CD14-positive monocyte (primary cell): ENCODE results near the gene GPI. TPM values are rescaled to one million over a fixed set of nuclear protein-coding genes. Genes with fewer than 3 reads are reported as not detected.

Experiments used
- DNase-seq, 3 donors: peaks; one replicate each; pipeline ENCODE4 v3.0.0-alpha.2; 2011 to 2022
- H2AFZ ChIP-seq: 2 replicates; pipeline ENCODE4 v1.6.0; 2012; ENCODE audit warnings: mild to moderate bottlenecking, low read depth, low read length, inconsistent platforms; ENCODE audit not compliant: insufficient read depth, poor library complexity, severe bottlenecking
- H3K27ac ChIP-seq, 2 donors: 1 replicate in 1 of 2; 2 replicates in 1 of 2; pipeline ENCODE4 v1.5.1; 2012 to 2013; ENCODE audit warnings: low read length in 2 of 2, control low read depth in 1 of 2, inconsistent platforms in 1 of 2, low read depth in 1 of 2, mild to moderate bottlenecking in 1 of 2
- H3K27me3 ChIP-seq, 2 donors: one replicate each; pipeline versions ENCODE4 v1.6.0 to v1.6.1; 2011 to 2013; ENCODE audit warnings: low read length in 2 of 2; ENCODE audit not compliant: control insufficient read depth in 2 of 2, insufficient read depth in 2 of 2
- H3K36me3 ChIP-seq, 2 donors: replicated peaks in 1 of 2; 1 replicate in 1 of 2; 2 replicates in 1 of 2; pipeline versions ENCODE4 v1.5.1 to v1.6.1; 2012 to 2013; ENCODE audit warnings: low read length in 2 of 2, control low read depth in 1 of 2, inconsistent platforms in 1 of 2, mild to moderate bottlenecking in 1 of 2; ENCODE audit not compliant: insufficient read depth in 2 of 2, control insufficient read depth in 1 of 2
- H3K4me1 ChIP-seq, 2 donors: 1 replicate in 1 of 2; 2 replicates in 1 of 2; pipeline versions ENCODE4 v1.5.1 to v1.6.1; 2012 to 2013; ENCODE audit warnings: low read length in 2 of 2, control low read depth in 1 of 2, inconsistent platforms in 1 of 2, mild to moderate bottlenecking in 1 of 2, moderate library complexity in 1 of 2; ENCODE audit not compliant: insufficient read depth in 2 of 2, control insufficient read depth in 1 of 2
- H3K4me2 ChIP-seq: replicated peaks from 2 replicates; pipeline ENCODE3; 2012; ENCODE audit warnings: low read length, moderate library complexity, mild to moderate bottlenecking; ENCODE audit not compliant: poor library complexity, severe bottlenecking; ENCODE audit errors: extremely low read depth
- H3K4me3 ChIP-seq, 3 experiments: fragments of 200-600 bp in 1 of 3; sonication (generic) in 1 of 3; replicated peaks in 1 of 3; 1 replicate in 2 of 3; 2 replicates in 1 of 3; pipeline ENCODE4 v1.5.1; 2011 to 2013; ENCODE audit warnings: low read length in 3 of 3, mild to moderate bottlenecking in 3 of 3, control low read depth in 2 of 3, low read depth in 2 of 3, inconsistent platforms in 1 of 3, moderate library complexity in 1 of 3
- H3K79me2 ChIP-seq: 2 replicates; pipeline ENCODE4 v1.6.0; 2012; ENCODE audit warnings: mild to moderate bottlenecking, control low read depth, inconsistent platforms, low read length, moderate library complexity; ENCODE audit not compliant: insufficient read depth
- H3K9ac ChIP-seq: 2 replicates; pipeline ENCODE4 v1.6.0; 2017; ENCODE audit warnings: low read length, mild to moderate bottlenecking; ENCODE audit not compliant: insufficient read depth, poor library complexity, severe bottlenecking
- H3K9me3 ChIP-seq, 2 donors: replicated peaks in 1 of 2; 1 replicate in 1 of 2; 2 replicates in 1 of 2; pipeline versions ENCODE4 v1.5.1 to v1.6.1; 2012 to 2013; ENCODE audit warnings: low read length in 2 of 2, control low read depth in 1 of 2; ENCODE audit not compliant: control insufficient read depth in 1 of 2, insufficient read depth in 1 of 2
- H4K20me1 ChIP-seq: 2 replicates; pipeline ENCODE4 v1.6.0; 2012; ENCODE audit warnings: mild to moderate bottlenecking, low read length, control low read depth, moderate library complexity; ENCODE audit not compliant: insufficient read depth
- H3K27ac Mint-ChIP-seq, 7 donors: one replicate each; pipeline ENCODE4 v1.8.0; 2020; ENCODE audit warnings: mild to moderate bottlenecking in 7 of 7, mixed read lengths in 7 of 7, moderate library complexity in 6 of 7, inconsistent platforms in 2 of 7
- H3K27me3 Mint-ChIP-seq, 3 donors: one replicate each; pipeline ENCODE4 v1.8.0; 2021 to 2022; ENCODE audit warnings: low read depth in 3 of 3, mild to moderate bottlenecking in 3 of 3, mixed read lengths in 3 of 3, moderate library complexity in 3 of 3, inconsistent platforms in 1 of 3
- H3K36me3 Mint-ChIP-seq, 2 donors: one replicate each; pipeline ENCODE4 v1.8.0; 2020; ENCODE audit warnings: mixed read lengths in 2 of 2, inconsistent platforms in 1 of 2, mild to moderate bottlenecking in 1 of 2
- H3K4me1 Mint-ChIP-seq: one replicate; pipeline ENCODE4 v1.8.0; 2020; ENCODE audit warnings: mild to moderate bottlenecking, mixed read lengths
- H3K4me3 Mint-ChIP-seq, 2 donors: one replicate each; pipeline ENCODE4 v1.8.0; 2020; ENCODE audit warnings: mild to moderate bottlenecking in 2 of 2, mixed read lengths in 2 of 2, moderate library complexity in 1 of 2
- H3K9me3 Mint-ChIP-seq, 7 donors: one replicate each; pipeline ENCODE4 v1.8.0; 2020 to 2022; ENCODE audit warnings: mixed read lengths in 7 of 7, mild to moderate bottlenecking in 6 of 7, moderate library complexity in 6 of 7, inconsistent platforms in 2 of 7
- CTCF ChIP-seq: fragments of 200-600 bp; IDR thresholded peaks from one replicate; pipeline ENCODE4 v1.8.0; 2022; ENCODE audit warnings: antibody characterized with exemption, mild to moderate bottlenecking
- WGBS: methylation state at CpG from one replicate; pipeline ENCODE4 v1.1.5; 2013; ENCODE audit warnings: missing lambda C conversion rate; ENCODE audit not compliant: insufficient coverage; 5-methylcytosine and 5-hydroxymethylcytosine counted together
- intact Hi-C, 2 donors: fragments of 100-400 bp; cut with micrococcal nuclease; formaldehyde crosslinking; loops; one replicate each; pipeline versions ENCODE4 v1.15.0 to v1.15.1; 2023
- polyA plus RNA-seq, 3 donors: library from polyadenylated mRNA; depleted of rRNA in 1 of 3; unstranded in 2 of 3; stranded (reverse) in 1 of 3; fragments of 300-500 nt in 2 of 3; fragments of >200 nt in 1 of 3; fragmentation: Illumina TruSeq in 2 of 3; gene quantifications; 1 replicate in 2 of 3; 2 replicates in 1 of 3; pipeline ENCODE4 v1.2.3, GENCODE V29; 2012 to 2021

The GPI gene
- polyA plus RNA-seq, 3 donors = 81.2 to 107 (median 95.3) TPM

GRCh38 chr19:34345947-34346351, 19.0 kb upstream of the GPI start:
- 52% methylated on average over 5 of the region's 7 CpGs for WGBS
- peak; percentile 25 to 42 (median 37) for DNase-seq
- peak overlapping the region in 1 of 7 donors; percentile 26 for H3K27ac Mint-ChIP-seq
- peaks cover 0 to 6% of the 10 kb centered on the region in 2 donors for H3K9me3 ChIP-seq
- H3K9me3 Mint-ChIP-seq = peaks cover 2 to 12% (median 11%) of the 10 kb centered on the region in 7 donors
- H3K27ac ChIP-seq = no peak overlapping the region
- no peak overlapping the region for H3K9ac ChIP-seq
- no peak overlapping the region for H2AFZ ChIP-seq
- H3K36me3 Mint-ChIP-seq = peaks cover 16 to 25% of the 10 kb centered on the region in 2 donors
- no peaks in the 10 kb centered on the region for H3K27me3 ChIP-seq
- peaks cover 1% of the 10 kb centered on the region for H3K4me1 Mint-ChIP-seq
- H4K20me1 ChIP-seq = no peaks in the 10 kb centered on the region
- H3K4me2 ChIP-seq = no peak overlapping the region
- H3K27me3 Mint-ChIP-seq = peaks cover 0 to 5% (median 2%) of the 10 kb centered on the region in 3 donors
- no peaks in the 10 kb centered on the region for H3K4me1 ChIP-seq
- peak; percentile 85 for TF ChIP-seq CTCF
- intact Hi-C loops = no loop called here
- H3K4me3 Mint-ChIP-seq = no peak overlapping the region
- H3K79me2 ChIP-seq = no peaks in the 10 kb centered on the region
- H3K36me3 ChIP-seq = peaks cover 12 to 15% of the 10 kb centered on the region in 2 donors
- no peak overlapping the region for H3K4me3 ChIP-seq

- H4K20me1 ChIP-seq = no peaks in the 10 kb centered on the region
- H3K4me2 ChIP-seq = no peak overlapping the region
- Mint-ChIP-seq H3K27ac (no peak overlapping the region), H3K4me3 (no peak overlapping the region), H3K36me3 (peaks cover 6 to 16% of the 10 kb centered on the region in 2 donors), H3K4me1 (peaks cover 1% of the 10 kb centered on the region), H3K27me3 (peaks cover 0 to 5% (median 2%) of the 10 kb centered on the region in 3 donors), H3K9me3 (peaks cover 2 to 12% (median 11%) of the 10 kb centered on the region in 7 donors)
- no peak for TF ChIP-seq CTCF
- intact Hi-C loops = no loop called here
- H3K36me3 ChIP-seq = no peaks in the 10 kb centered on the region
- H3K79me2 ChIP-seq = no peaks in the 10 kb centered on the region
- H2AFZ ChIP-seq = no peak overlapping the region
- H3K9ac ChIP-seq = no peak overlapping the region
- no peaks in the 10 kb centered on the region for H3K27me3 ChIP-seq
- no peak overlapping the region for H3K4me3 ChIP-seq
- no peaks in the 10 kb centered on the region for H3K4me1 ChIP-seq
- H3K9me3 ChIP-seq = peaks cover 0 to 6% of the 10 kb centered on the region in 2 donors
- no peak for DNase-seq
- H3K27ac ChIP-seq = no peak overlapping the region
- WGBS = 92% methylated on average over 17 of the region's 19 CpGs
These were observed 17.3 kb upstream of the GPI start for GRCh38 chr19:34347561-34348165.
